Astrocyte (in vitro differentiated cells and primary cell): Measurements from ENCODE around the gene PALB2. TPM values are rescaled to one million over a fixed set of nuclear protein-coding genes. Genes with fewer than 3 reads are reported as not detected.

Source experiments
- DNase-seq: peaks from one replicate; pipeline ENCODE4 v3.0.0-alpha.2; 2010; ENCODE audit warnings: low read depth
- FAIRE-seq: peaks from 2 replicates; lab custom pipeline; 2011; peaks lifted over from hg19 to GRCh38; lab: Jason Lieb, UNC
- H2AFZ ChIP-seq: 2 replicates; pipeline ENCODE4 v1.6.0; 2012; ENCODE audit warnings: low read depth, low read length, inconsistent platforms
- H3K27ac ChIP-seq: 2 replicates; pipeline ENCODE4 v1.5.1; 2011; ENCODE audit warnings: low read depth, low read length, inconsistent platforms
- H3K27me3 ChIP-seq: 2 replicates; pipeline ENCODE4 v1.6.0; 2011; ENCODE audit warnings: low read length, inconsistent platforms; ENCODE audit not compliant: insufficient read depth
- H3K36me3 ChIP-seq: 2 replicates; pipeline ENCODE4 v1.5.1; 2011; ENCODE audit warnings: low read length, inconsistent platforms; ENCODE audit not compliant: insufficient read depth
- H3K4me1 ChIP-seq: 2 replicates; pipeline ENCODE4 v1.5.1; 2011; ENCODE audit warnings: low read length, inconsistent platforms; ENCODE audit not compliant: insufficient read depth
- H3K4me2 ChIP-seq: 2 replicates; pipeline ENCODE4 v1.6.0; 2012; ENCODE audit warnings: low read length, inconsistent platforms
- H3K4me3 ChIP-seq: 2 replicates; pipeline ENCODE4 v1.5.1; 2011; ENCODE audit warnings: low read depth, mild to moderate bottlenecking, low read length, inconsistent platforms; ENCODE audit not compliant: insufficient read depth
- H3K79me2 ChIP-seq: 2 replicates; pipeline ENCODE4 v1.6.0; 2012; ENCODE audit warnings: mild to moderate bottlenecking, low read length, inconsistent platforms; ENCODE audit not compliant: insufficient read depth
- H3K9ac ChIP-seq: 2 replicates; pipeline ENCODE4 v1.6.0; 2012; ENCODE audit warnings: mild to moderate bottlenecking, low read length, inconsistent platforms
- H3K9me3 ChIP-seq: 2 replicates; pipeline ENCODE4 v1.5.1; 2012; ENCODE audit warnings: low read depth, mild to moderate bottlenecking, low read length, inconsistent platforms; ENCODE audit not compliant: insufficient read depth
- H4K20me1 ChIP-seq: 2 replicates; pipeline ENCODE4 v1.6.0; 2012; ENCODE audit warnings: low read length, inconsistent platforms; ENCODE audit not compliant: insufficient read depth
- H3K27ac Mint-ChIP-seq: one replicate; pipeline ENCODE4 v1.8.0; 2021; ENCODE audit warnings: mild to moderate bottlenecking, mixed read lengths; ENCODE audit not compliant: unreplicated experiment
- H3K27me3 Mint-ChIP-seq: one replicate; pipeline ENCODE4 v1.8.0; 2021; ENCODE audit warnings: low read depth, mixed read lengths; ENCODE audit not compliant: unreplicated experiment
- H3K36me3 Mint-ChIP-seq: one replicate; pipeline ENCODE4 v1.8.0; 2021; ENCODE audit warnings: low read depth, mixed read lengths; ENCODE audit not compliant: unreplicated experiment
- H3K4me1 Mint-ChIP-seq: one replicate; pipeline ENCODE4 v1.8.0; 2021; ENCODE audit warnings: low read depth, mixed read lengths; ENCODE audit not compliant: unreplicated experiment
- H3K4me3 Mint-ChIP-seq: one replicate; pipeline ENCODE4 v1.8.0; 2021; ENCODE audit warnings: mild to moderate bottlenecking, moderate library complexity, mixed read lengths; ENCODE audit not compliant: unreplicated experiment
- H3K9me3 Mint-ChIP-seq: one replicate; pipeline ENCODE4 v1.8.0; 2021; ENCODE audit warnings: mild to moderate bottlenecking, mixed read lengths; ENCODE audit not compliant: unreplicated experiment
- EZH2 ChIP-seq: IDR thresholded peaks from 2 replicates; pipeline ENCODE4 v1.6.1; 2012; ENCODE audit warnings: mild to moderate bottlenecking, low read length, inconsistent platforms; ENCODE audit not compliant: insufficient read depth
- total RNA-seq: library from RNA; stranded (reverse); gene quantifications from 2 replicates; pipeline ENCODE4 v1.2.1, GENCODE V29; 2021
- TF ChIP-seq, protein P1 (sequence below): IDR thresholded peaks from 2 replicates; pipeline ENCODE4 v1.5.1; 2011; ENCODE audit warnings: low read depth, mild to moderate bottlenecking, inconsistent platforms, low read length, moderate library complexity; ENCODE audit not compliant: insufficient read depth

The PALB2 gene
- total RNA-seq, 1 donor from 2014 or later, result 12.8 TPM

DNA sequence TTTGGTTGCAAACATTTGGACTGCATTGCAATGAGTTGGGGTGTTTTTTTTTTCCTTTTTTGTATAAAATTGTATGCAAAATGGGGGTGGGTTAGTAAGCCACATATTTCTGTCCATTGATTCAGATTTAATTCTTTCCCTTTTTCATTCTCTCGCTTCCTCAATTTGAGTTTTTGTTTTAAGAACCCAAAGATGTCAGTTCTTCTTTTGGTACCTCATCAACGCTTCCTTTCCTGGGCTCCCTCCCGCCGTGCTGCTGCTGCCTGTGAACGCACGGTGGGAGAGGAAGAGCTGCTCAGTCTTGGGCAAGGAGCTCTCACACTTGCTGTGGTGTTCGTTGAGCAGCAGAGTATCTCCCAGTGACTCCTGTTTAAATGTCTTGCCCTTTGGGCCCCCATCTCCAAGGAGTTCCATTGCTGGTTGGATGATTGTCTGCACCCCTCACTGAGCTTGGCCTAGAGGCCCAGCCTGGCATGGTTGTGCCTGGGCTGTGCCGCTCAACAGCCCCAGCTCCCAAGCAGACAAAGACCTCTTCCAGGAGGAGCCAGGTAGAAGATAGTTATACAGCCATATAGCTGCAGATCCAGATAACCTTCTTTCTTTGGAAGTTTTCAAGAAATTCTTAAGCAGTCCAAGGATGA is 70.0 kb downstream of the PALB2 start:
- H3K79me2 ChIP-seq, result peaks cover 4% of the 10 kb centered on the region
- H2AFZ ChIP-seq, result no peak overlapping the region
- Mint-ChIP-seq H3K4me3 (no peak overlapping the region), H3K4me1 (no peaks in the 10 kb centered on the region), H3K36me3 (peaks cover 20% of the 10 kb centered on the region), H3K9me3 (no peaks in the 10 kb centered on the region), H3K27ac (no peak overlapping the region), H3K27me3 (no peaks in the 10 kb centered on the region)
- TF ChIP-seq, protein P1, sequence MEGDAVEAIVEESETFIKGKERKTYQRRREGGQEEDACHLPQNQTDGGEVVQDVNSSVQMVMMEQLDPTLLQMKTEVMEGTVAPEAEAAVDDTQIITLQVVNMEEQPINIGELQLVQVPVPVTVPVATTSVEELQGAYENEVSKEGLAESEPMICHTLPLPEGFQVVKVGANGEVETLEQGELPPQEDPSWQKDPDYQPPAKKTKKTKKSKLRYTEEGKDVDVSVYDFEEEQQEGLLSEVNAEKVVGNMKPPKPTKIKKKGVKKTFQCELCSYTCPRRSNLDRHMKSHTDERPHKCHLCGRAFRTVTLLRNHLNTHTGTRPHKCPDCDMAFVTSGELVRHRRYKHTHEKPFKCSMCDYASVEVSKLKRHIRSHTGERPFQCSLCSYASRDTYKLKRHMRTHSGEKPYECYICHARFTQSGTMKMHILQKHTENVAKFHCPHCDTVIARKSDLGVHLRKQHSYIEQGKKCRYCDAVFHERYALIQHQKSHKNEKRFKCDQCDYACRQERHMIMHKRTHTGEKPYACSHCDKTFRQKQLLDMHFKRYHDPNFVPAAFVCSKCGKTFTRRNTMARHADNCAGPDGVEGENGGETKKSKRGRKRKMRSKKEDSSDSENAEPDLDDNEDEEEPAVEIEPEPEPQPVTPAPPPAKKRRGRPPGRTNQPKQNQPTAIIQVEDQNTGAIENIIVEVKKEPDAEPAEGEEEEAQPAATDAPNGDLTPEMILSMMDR, result no peak
- no peak for TF ChIP-seq EZH2
- no peak overlapping the region for H3K4me3 ChIP-seq
- no peak overlapping the region for H3K9ac ChIP-seq
- H3K9me3 ChIP-seq, result no peaks in the 10 kb centered on the region
- peaks cover 44% of the 10 kb centered on the region for H3K36me3 ChIP-seq
- DNase-seq (no peak), FAIRE-seq (no peak)
- no peaks in the 10 kb centered on the region for H3K4me1 ChIP-seq
- no peaks in the 10 kb centered on the region for H3K27me3 ChIP-seq
- peaks cover 66% of the 10 kb centered on the region for H4K20me1 ChIP-seq
- H3K4me2 ChIP-seq, result no peak overlapping the region
- H3K27ac ChIP-seq, result no peak overlapping the region

GRCh38 chr16:23567602-23568001 is 73.5 kb downstream of the PALB2 start:
- H4K20me1 ChIP-seq, result peaks cover 75% of the 10 kb centered on the region
- no peaks in the 10 kb centered on the region for H3K27me3 Mint-ChIP-seq
- no peak overlapping the region for H3K4me3 Mint-ChIP-seq
- TF ChIP-seq, protein P1, result no peak
- TF ChIP-seq EZH2, result no peak
- DNase-seq, result no peak
- peaks cover 15% of the 10 kb centered on the region for H3K4me1 Mint-ChIP-seq
- no peaks in the 10 kb centered on the region for H3K27me3 ChIP-seq
- H3K4me1 ChIP-seq, result no peaks in the 10 kb centered on the region
- no peaks in the 10 kb centered on the region for H3K9me3 ChIP-seq
- H3K4me3 ChIP-seq, result no peak overlapping the region
- no peak overlapping the region for H3K4me2 ChIP-seq
- no peak overlapping the region for H3K27ac ChIP-seq
- no peak overlapping the region for H2AFZ ChIP-seq
- no peak overlapping the region for H3K9ac ChIP-seq
- no peak for FAIRE-seq
- H3K9me3 Mint-ChIP-seq, result no peaks in the 10 kb centered on the region
- peaks cover 24% of the 10 kb centered on the region for H3K36me3 Mint-ChIP-seq
- peaks cover 11% of the 10 kb centered on the region for H3K79me2 ChIP-seq
- peak overlapping the region; percentile 41 for H3K27ac Mint-ChIP-seq
- H3K36me3 ChIP-seq, result peaks cover 57% of the 10 kb centered on the region

- H3K4me1 Mint-ChIP-seq, result peaks cover 17% of the 10 kb centered on the region
- H3K27ac Mint-ChIP-seq, result peak overlapping the region; percentile 80
- H3K27me3 Mint-ChIP-seq, result no peaks in the 10 kb centered on the region
- no peak overlapping the region for H3K9ac ChIP-seq
- TF ChIP-seq EZH2, result no peak
- TF ChIP-seq, protein P1, result no peak
- DNase-seq (no peak), FAIRE-seq (no peak)
- H4K20me1 ChIP-seq, result peaks cover 76% of the 10 kb centered on the region
- H3K27ac ChIP-seq, result no peak overlapping the region
- no peaks in the 10 kb centered on the region for H3K27me3 ChIP-seq
- no peak overlapping the region for H3K4me2 ChIP-seq
- H3K36me3 Mint-ChIP-seq, result peaks cover 27% of the 10 kb centered on the region
- no peaks in the 10 kb centered on the region for H3K9me3 Mint-ChIP-seq
- no peak overlapping the region for H3K4me3 ChIP-seq
- H3K9me3 ChIP-seq, result no peaks in the 10 kb centered on the region
- H3K4me1 ChIP-seq, result no peaks in the 10 kb centered on the region
- H3K36me3 ChIP-seq, result peaks cover 58% of the 10 kb centered on the region
- H3K4me3 Mint-ChIP-seq, result no peak overlapping the region
- no peak overlapping the region for H2AFZ ChIP-seq
- H3K79me2 ChIP-seq, result peaks cover 15% of the 10 kb centered on the region
These were observed 74.4 kb downstream of the PALB2 start for GRCh38 chr16:23566724-23567123.
